ENCODE results near the gene HADHA.

DNA sequence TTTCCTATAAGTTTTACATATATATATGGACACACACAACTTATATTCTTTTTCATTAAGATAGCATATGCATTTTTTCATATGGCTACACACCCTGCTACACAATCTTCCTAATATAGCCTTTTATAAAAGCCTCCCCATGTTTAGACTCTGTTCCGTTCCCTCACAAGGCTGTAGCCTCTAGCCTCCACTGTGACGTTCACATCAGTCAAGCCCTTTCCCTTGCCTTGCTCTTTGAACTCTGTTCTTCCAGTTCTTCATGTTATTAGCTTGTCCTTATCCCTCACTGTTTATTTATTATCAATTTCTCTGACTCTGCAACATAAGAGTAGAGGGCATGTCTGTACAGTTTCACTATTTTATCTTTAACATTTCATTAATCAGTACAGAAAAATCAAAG is 39.2 kb upstream of the HADHA start:
- TF ChIP-seq, protein P1, sequence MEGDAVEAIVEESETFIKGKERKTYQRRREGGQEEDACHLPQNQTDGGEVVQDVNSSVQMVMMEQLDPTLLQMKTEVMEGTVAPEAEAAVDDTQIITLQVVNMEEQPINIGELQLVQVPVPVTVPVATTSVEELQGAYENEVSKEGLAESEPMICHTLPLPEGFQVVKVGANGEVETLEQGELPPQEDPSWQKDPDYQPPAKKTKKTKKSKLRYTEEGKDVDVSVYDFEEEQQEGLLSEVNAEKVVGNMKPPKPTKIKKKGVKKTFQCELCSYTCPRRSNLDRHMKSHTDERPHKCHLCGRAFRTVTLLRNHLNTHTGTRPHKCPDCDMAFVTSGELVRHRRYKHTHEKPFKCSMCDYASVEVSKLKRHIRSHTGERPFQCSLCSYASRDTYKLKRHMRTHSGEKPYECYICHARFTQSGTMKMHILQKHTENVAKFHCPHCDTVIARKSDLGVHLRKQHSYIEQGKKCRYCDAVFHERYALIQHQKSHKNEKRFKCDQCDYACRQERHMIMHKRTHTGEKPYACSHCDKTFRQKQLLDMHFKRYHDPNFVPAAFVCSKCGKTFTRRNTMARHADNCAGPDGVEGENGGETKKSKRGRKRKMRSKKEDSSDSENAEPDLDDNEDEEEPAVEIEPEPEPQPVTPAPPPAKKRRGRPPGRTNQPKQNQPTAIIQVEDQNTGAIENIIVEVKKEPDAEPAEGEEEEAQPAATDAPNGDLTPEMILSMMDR (IDR thresholded peaks at IDR 0.05) = no peak
- TF ChIP-seq ZFX (IDR thresholded peaks at IDR 0.05; ENCODE audit: borderline replicate concordance) = no peak

Measured in 22Rv1 (cell line).